Large intestine (tissue), 3 donors: ENCODE results near the gene FAIM2. TPM values are rescaled to one million over a fixed set of nuclear protein-coding genes. Genes with fewer than 3 reads are reported as not detected.

Experiments used
- DNase-seq, 2 donors: peaks; one replicate each; pipeline versions ENCODE4 v3.0.0 to v3.0.0-alpha.2; 2013
- H3K27ac ChIP-seq: one replicate; pipeline ENCODE4 v1.5.1; 2013; ENCODE audit warnings: low read length
- H3K27me3 ChIP-seq: 2 replicates; pipeline ENCODE4 v1.6.1; 2013; ENCODE audit warnings: low read length; ENCODE audit not compliant: control insufficient read depth, insufficient read depth
- H3K36me3 ChIP-seq: 2 replicates; pipeline ENCODE4 v1.6.1; 2013; ENCODE audit warnings: low read length; ENCODE audit not compliant: control insufficient read depth, insufficient read depth
- H3K4me1 ChIP-seq: one replicate; pipeline ENCODE4 v1.6.1; 2013; ENCODE audit warnings: low read length; ENCODE audit not compliant: control insufficient read depth, insufficient read depth
- H3K4me3 ChIP-seq: one replicate; pipeline ENCODE4 v1.5.1; 2013; ENCODE audit warnings: low read length
- H3K9me3 ChIP-seq: one replicate; pipeline ENCODE4 v1.6.1; 2013; ENCODE audit warnings: mild to moderate bottlenecking, low read depth, low read length, moderate library complexity; ENCODE audit not compliant: control insufficient read depth
- WGBS: methylation state at CpG from one replicate; pipeline ENCODE4 v1.1.5; 2013; ENCODE audit warnings: low lambda C conversion rate; ENCODE audit not compliant: insufficient coverage; 5-methylcytosine and 5-hydroxymethylcytosine counted together
- polyA plus RNA-seq: library from polyadenylated mRNA; unstranded; fragments of 120-200 nt; gene quantifications from one replicate; pipeline ENCODE4 v1.2.1, GENCODE V29; 2013

FAIM2 gene
- polyA plus RNA-seq, 1 donor: 8.9 TPM

DNA sequence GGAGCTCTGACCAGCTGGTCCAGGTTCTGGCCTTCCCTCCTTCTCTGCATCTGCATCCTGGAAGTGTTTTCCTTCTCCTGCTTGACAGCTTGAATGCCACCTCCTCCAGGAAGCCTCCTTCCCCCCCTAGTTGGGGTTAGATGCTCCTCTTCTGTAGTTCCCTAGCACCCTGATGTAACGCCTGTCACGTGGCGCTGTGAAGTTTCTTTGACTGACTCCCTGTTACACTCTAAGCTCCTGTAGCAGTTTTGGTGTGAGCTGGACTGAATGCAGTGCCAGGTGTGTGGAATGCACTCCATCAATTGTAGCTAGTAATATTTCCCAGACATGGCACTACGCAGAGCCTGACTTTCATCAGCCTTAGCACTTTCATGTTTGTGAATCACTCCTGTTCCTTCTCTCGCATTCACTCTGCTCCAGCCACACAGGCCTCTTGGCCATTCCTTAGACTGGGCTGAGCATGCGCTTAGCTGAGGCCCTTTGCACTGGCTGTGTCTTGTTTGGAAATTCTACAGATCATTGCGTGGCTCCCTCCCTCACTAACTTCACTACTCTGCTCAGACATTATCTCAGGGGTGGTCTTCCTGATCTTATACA, 2.1 kb upstream of the FAIM2 start:
- Histone ChIP-seq H3K27ac (no peak overlapping the region), H3K4me3 (no peak overlapping the region), H3K9me3 (no peaks in the 10 kb centered on the region), H3K27me3 (peaks cover 39% of the 10 kb centered on the region), H3K4me1 (no peaks in the 10 kb centered on the region), H3K36me3 (no peaks in the 10 kb centered on the region)
- no peak for DNase-seq
- WGBS: 100% methylated on average over 1 of the region's 7 CpGs

DNA sequence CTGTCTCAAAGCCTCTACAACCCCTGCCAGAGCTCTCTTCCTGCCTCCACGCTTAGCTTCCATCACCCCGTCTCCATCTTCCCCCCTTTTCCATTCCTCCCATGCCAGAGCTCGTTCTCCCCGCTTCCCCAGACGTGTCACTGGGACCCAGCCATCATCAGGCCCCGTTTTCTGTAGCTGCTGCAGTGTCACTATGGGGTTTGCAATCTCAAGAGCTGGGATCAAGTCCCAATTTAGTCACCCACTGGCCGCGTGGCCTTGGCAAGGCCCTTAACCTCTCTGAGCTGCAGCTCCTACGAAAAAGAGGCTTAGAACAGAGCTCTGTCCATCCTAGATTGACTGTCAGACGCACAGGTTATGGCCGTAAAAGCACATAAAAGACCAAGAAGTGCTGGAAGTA, 901 bp upstream of the FAIM2 start:
- peaks cover 42% of the 10 kb centered on the region for H3K27me3 ChIP-seq
- H3K4me3 ChIP-seq: no peak overlapping the region
- no peaks in the 10 kb centered on the region for H3K9me3 ChIP-seq
- H3K36me3 ChIP-seq: no peaks in the 10 kb centered on the region
- 60% methylated on average over 1 of the region's 11 CpGs for WGBS
- H3K27ac ChIP-seq: peak overlapping the region; percentile 44
- no peaks in the 10 kb centered on the region for H3K4me1 ChIP-seq
- no peak for DNase-seq

DNA sequence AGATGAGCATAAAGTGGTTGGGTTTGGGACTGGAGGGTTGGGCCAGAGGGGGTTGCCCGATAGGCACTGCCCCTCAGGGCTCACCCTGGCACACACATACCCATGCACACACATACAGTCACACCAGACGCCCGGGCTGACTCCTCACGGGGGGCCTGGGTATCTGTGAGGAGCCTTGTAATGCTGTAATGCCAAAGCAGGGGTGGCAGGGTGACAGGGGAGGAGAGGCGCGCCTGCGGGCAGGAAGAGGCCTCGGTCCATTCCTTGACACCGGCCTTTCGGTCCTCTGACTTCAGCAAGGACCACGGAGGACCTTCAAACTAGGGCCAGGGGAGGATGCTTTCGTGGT, 375 bp downstream of the FAIM2 start:
- no CpG with 5 or more reads among the region's 12 CpGs for WGBS
- Histone ChIP-seq H3K4me1 (no peaks in the 10 kb centered on the region), H3K36me3 (no peaks in the 10 kb centered on the region), H3K27me3 (peaks cover 42% of the 10 kb centered on the region), H3K9me3 (no peaks in the 10 kb centered on the region), H3K27ac (peak overlapping the region; percentile 48), H3K4me3 (peak overlapping the region; percentile 27)
- no peak for DNase-seq

DNA sequence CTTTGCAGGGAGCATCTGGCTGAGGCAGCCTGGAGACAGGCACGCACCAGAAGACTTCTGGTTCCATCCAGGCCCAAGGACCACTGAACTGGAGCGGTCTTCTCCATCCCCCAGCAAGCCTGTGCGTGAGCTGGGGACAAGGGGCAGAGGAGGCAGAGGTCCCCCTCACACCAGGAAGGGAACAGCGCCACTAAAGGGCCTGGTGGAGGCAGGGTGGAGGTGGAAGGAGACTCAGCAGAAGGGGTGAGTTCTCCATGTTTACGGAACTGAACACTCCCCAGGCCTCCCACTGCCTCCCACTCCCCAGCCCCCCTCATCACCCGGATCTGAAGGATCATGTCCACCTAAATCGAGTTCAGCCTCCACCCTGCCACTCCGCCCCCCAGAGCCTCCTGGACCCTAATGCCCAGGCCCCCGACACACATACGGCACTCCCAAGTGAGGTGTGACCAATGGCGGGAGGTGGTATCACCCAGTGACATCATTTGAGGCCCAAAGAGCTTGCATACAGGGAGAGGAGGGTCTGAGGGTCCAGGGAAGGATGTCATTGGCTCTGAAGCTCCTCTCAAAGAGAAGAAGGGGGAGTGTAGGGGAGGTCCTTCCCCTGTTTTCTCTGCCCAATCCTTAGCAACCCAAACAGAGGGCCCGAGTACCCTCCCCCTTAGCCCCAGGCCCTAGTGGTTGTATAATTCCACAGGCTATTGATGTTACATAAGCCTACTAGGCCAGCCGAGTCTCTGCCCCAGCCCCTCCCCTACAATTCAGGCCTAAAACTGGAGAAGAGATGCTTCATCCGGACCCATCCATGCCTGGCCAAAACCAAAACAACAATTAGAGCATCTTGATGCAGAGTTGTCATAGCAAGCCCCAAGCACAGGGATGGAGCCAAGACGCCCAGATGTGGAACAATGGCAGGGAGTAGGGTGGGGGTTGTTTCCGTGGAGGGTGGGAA, 1.0 kb downstream of the FAIM2 start:
- Histone ChIP-seq H3K4me3 (peak overlapping the region; percentile 27), H3K9me3 (no peaks in the 10 kb centered on the region), H3K4me1 (no peaks in the 10 kb centered on the region), H3K36me3 (no peaks in the 10 kb centered on the region), H3K27ac (peak overlapping the region; percentile 48), H3K27me3 (peaks cover 42% of the 10 kb centered on the region)
- peak in 1 of 2 donors; percentile 30 for DNase-seq
- WGBS: no CpG with 5 or more reads among the region's 16 CpGs

DNA sequence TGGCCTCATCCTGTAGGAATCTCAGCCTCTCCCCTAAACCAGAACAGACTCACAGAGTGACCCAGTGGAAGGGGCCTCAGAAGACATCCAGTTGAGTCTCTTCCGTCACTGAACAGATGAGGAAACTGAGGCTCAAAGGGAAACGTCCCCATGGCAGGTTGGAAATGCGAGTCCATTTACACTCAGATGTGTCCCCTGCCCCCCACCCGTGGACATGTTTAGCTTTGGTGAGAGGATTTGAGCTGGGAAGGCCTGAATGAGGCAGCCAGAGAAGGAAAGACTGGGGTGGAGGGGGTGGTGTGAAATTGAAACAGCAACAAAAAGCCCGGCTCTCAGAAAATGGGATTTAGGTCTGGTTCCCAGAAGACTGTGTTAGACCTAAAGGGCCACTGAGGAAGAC, 1.7 kb downstream of the FAIM2 start:
- H3K4me3 ChIP-seq: no peak overlapping the region
- H3K27me3 ChIP-seq: peaks cover 42% of the 10 kb centered on the region
- H3K9me3 ChIP-seq: no peaks in the 10 kb centered on the region

DNA sequence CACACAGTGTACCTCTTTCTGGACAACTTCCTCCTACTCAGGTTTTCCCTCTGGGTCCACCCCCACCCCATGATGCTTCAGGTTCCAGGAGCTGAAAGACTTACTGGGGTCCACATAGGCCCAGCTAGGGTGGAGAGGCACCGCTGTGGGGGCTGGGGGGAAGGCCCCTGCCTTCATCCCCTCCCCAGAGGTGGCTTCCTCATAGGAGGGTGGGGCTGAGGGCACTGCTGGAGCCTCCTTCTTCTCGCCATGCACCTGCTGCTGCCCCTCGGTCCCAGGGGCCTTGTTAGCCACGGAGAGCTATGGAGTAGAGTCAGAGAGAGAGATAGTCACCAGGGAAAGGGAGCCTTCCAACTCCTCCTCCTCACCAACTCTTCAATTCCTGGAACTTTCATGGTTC, 2.7 kb downstream of the FAIM2 start:
- no peak overlapping the region for H3K4me3 ChIP-seq
- H3K9me3 ChIP-seq: no peaks in the 10 kb centered on the region
- H3K27me3 ChIP-seq: peaks cover 42% of the 10 kb centered on the region
- no peak overlapping the region for H3K27ac ChIP-seq
- peaks cover 3% of the 10 kb centered on the region for H3K4me1 ChIP-seq
- no CpG with 5 or more reads among the region's 4 CpGs for WGBS
- H3K36me3 ChIP-seq: no peaks in the 10 kb centered on the region
- no peak for DNase-seq

More for the DNA sequence above, 1.7 kb downstream of the FAIM2 start:
- 100% methylated on average over 1 of the region's 5 CpGs for WGBS
- DNase-seq: no peak
- H3K36me3 ChIP-seq: no peaks in the 10 kb centered on the region
- no peak overlapping the region for H3K27ac ChIP-seq
- no peaks in the 10 kb centered on the region for H3K4me1 ChIP-seq

DNA sequence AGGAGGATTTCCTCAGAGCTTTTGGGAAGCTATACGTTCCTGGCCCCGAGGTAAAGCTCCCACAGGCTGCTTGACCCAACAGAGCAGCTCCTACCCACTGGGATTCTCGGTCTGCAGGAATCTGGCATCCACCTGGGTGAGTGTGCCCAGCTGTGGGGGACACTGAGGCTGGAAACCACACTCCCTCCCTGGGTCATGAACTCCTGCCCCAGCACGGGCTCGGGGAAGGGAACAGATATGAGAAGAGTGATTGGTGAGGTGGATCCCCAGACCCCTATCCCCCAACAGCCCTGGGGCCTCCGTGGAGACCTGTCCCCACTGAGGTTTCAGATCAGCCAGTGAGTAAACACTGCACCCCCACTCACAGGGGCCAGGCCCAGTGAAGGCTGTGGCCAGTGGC, 3.3 kb downstream of the FAIM2 start:
- no peak for DNase-seq
- H3K36me3 ChIP-seq: no peaks in the 10 kb centered on the region
- H3K27ac ChIP-seq: no peak overlapping the region
- H3K27me3 ChIP-seq: peaks cover 36% of the 10 kb centered on the region
- H3K9me3 ChIP-seq: no peaks in the 10 kb centered on the region
- no CpG with 5 or more reads among the region's 6 CpGs for WGBS
- peaks cover 9% of the 10 kb centered on the region for H3K4me1 ChIP-seq
- no peak overlapping the region for H3K4me3 ChIP-seq

DNA sequence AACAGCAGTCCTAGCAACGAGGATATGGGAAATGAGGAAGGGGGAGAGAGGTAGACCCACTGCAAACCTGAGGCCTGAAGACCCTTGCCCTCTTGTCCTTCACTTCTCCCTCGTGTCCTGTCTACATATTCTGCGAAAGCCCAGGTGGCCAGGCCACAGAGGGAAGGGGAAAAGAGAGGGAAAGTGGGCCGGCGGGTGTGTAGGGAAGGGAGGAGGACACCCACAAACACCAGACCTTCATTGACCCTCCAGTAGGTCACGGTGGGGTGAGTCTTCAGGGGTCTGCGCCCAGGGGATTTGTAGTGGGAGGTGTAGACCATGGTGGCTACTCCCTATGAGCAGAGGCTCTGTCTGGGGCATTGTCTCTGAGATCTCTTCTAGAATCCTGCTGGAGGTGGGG, 3.8 kb downstream of the FAIM2 start:
- WGBS: 92% methylated on average over 2 of the region's 7 CpGs

DNA sequence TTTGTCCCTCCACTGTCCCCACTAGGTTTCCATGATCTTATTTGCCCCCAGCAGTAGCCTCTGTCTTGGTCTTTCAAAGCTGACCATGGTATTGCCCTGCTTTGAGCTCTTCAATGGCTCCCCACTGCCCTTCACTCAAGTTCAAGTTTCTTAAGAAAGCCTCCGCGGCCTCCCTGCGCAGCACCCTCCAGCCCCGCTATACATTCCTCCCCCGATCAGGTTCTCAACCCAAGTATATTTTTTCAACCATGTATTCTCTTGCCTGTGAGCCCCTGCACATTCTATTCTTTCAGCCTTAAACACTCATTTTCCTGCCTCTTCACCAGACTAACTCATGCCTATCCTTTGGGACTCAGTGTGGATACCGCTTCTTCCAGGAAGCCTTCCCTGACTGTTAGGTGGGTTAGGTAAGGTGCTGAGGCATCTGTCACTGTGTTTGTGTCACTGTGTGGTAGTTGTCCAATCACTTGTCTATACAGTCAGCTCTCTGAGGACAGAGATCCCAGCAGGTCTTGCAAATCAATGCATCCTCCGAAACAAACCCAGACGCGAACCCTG, 4.3 kb downstream of the FAIM2 start:
- H3K4me3 ChIP-seq: no peak overlapping the region
- H3K9me3 ChIP-seq: no peaks in the 10 kb centered on the region
- H3K27me3 ChIP-seq: peaks cover 29% of the 10 kb centered on the region
- H3K4me1 ChIP-seq: peaks cover 12% of the 10 kb centered on the region
- WGBS: 92% methylated on average over 2 of the region's 9 CpGs
- DNase-seq: no peak
- H3K36me3 ChIP-seq: no peaks in the 10 kb centered on the region
- no peak overlapping the region for H3K27ac ChIP-seq

More for the DNA sequence above, 3.8 kb downstream of the FAIM2 start:
- Histone ChIP-seq H3K27me3 (peaks cover 35% of the 10 kb centered on the region), H3K9me3 (no peaks in the 10 kb centered on the region), H3K4me3 (no peak overlapping the region), H3K36me3 (no peaks in the 10 kb centered on the region), H3K4me1 (peaks cover 12% of the 10 kb centered on the region), H3K27ac (no peak overlapping the region)
- DNase-seq: no peak

DNA sequence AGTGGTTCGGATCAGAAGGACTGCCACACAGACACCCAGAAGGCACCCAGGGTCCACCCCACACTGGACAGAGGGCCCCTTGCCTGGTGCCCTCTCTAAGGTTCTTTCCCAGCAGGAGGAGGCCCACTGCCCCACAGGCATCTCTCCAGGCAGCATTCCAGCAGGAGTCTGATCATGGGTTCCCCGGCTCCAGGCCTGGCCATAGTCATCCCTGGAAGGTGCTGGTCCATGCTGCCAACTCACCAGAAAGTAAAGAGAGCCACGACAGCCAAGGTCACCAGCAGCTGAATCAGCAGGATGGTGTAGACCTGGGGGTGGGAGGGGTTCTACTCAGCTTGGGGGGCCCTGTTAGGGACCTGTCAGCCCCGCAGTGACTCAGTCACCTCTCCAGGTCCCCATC, 6.4 kb downstream of the FAIM2 start:
- Histone ChIP-seq H3K27ac (no peak overlapping the region), H3K9me3 (no peaks in the 10 kb centered on the region), H3K4me3 (no peak overlapping the region), H3K27me3 (peaks cover 16% of the 10 kb centered on the region), H3K36me3 (no peaks in the 10 kb centered on the region), H3K4me1 (peaks cover 12% of the 10 kb centered on the region)
- DNase-seq: no peak
- WGBS: no CpG with 5 or more reads among the region's 4 CpGs
